Measurements from ENCODE around the gene SBSN.
A peak's percentile ranks its signal among the peaks of the same experiment; 100 is the strongest.

SBSN gene

DNA sequence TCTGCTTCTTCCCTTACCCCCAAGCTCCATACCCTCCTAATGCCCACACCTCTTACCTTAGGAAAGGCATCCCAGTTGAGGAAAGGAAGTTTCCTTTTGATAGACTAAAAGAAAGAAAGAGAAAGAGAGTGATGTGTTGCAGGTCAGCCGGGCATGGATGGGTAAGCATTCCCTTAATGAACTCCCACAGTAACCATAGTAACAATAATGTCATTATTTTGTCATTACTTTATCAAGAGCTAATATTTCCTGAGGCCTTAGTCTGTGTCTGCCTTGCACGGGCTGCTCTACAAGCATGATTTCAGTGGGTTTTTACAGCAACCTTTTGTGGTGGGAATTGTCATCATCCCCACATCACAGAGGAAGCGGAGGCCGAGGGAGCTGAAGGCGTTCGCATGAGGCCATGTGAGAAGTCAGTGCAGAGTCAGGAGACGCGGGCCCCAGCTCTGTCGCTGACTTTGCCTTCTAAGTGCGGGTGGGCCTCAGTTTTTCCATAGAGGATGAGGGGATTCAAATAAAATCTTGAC is 40.4 kb downstream of the SBSN start:
- ChIA-PET CTCF (interaction anchor here (0.8 to 2.2 kb wide), 7 partner anchors 7 to 130 kb away, joined by 3 to 12 read pairs (median 3); partner anchors contain the start of gene FFAR3), POLR2A (no interaction called here)
- no peaks in the 10 kb centered on the region for H3K9me3 ChIP-seq (ENCODE audit: control extremely low read depth in 1 of 5, control insufficient read depth in 4 of 5, insufficient read depth in 2 of 5, low read depth in 1 of 5, low read length in 4 of 5)
- no peak overlapping the region for H3K27ac ChIP-seq (ENCODE audit: insufficient read depth in 1 of 2, low read depth in 1 of 2, low read length in 2 of 2, poor library complexity in 1 of 2, severe bottlenecking in 2 of 2)
- H3K4me3 ChIP-seq (ENCODE audit: control insufficient read depth in 1 of 7, extremely low read depth in 1 of 7, insufficient read depth in 4 of 7, low read depth in 2 of 7, low read length in 6 of 7): no peak overlapping the region
- peaks cover 0 to 2% (median 0%) of the 10 kb centered on the region in 4 experiments for H3K4me1 ChIP-seq (ENCODE audit: control extremely low read depth in 1 of 4, control insufficient read depth in 4 of 4, insufficient read depth in 4 of 4, low read length in 3 of 4)
- H3K36me3 ChIP-seq (ENCODE audit: control insufficient read depth in 4 of 4, insufficient read depth in 4 of 4, low read length in 3 of 4): no peaks in the 10 kb centered on the region
- WGBS (ENCODE audit: insufficient coverage): 83% methylated on average over 5 of the region's 10 CpGs
- DNase-seq: no peak
- H3K27me3 ChIP-seq (replicated peaks in 2 of 5; ENCODE audit: control insufficient read depth in 4 of 5, insufficient read depth in 5 of 5, low read length in 4 of 5): peaks cover 0 to 11% (median 0%) of the 10 kb centered on the region in 5 experiments

DNA sequence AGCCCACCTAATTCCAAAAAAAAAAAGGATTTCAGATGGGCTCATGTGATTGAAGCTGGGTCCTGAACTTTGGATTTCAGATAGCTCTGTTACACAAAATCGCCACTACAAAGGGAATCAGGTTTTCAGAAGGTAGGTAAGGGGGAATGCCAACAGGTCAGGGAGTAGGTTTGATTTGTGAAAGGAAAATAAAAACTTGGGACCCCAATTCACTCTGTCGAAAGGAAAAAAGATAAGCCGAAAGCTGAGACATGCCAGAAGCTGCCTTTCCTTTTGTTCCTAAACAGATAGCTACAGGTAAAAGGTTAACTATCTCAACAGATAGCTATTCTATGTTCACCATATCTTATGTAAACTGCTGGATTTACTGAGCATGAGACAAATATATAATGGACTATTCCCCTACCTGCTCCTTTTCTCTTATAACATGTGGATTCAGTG is 41.8 kb downstream of the SBSN start:
- 100% methylated on average over 1 of the region's 3 CpGs for WGBS (ENCODE audit: insufficient coverage)
- Histone ChIP-seq H3K4me1 (ENCODE audit: control extremely low read depth in 1 of 4, control insufficient read depth in 4 of 4, insufficient read depth in 4 of 4, low read length in 3 of 4) (peaks cover 0 to 2% (median 0%) of the 10 kb centered on the region in 4 experiments), H3K27me3 (replicated peaks in 2 of 5; ENCODE audit: control insufficient read depth in 4 of 5, insufficient read depth in 5 of 5, low read length in 4 of 5) (peaks cover 0 to 11% (median 0%) of the 10 kb centered on the region in 5 experiments), H3K4me3 (ENCODE audit: control insufficient read depth in 1 of 7, extremely low read depth in 1 of 7, insufficient read depth in 4 of 7, low read depth in 2 of 7, low read length in 6 of 7) (no peak overlapping the region), H3K27ac (ENCODE audit: insufficient read depth in 1 of 2, low read depth in 1 of 2, low read length in 2 of 2, poor library complexity in 1 of 2, severe bottlenecking in 2 of 2) (no peak overlapping the region), H3K9me3 (ENCODE audit: control extremely low read depth in 1 of 5, control insufficient read depth in 4 of 5, insufficient read depth in 2 of 5, low read depth in 1 of 5, low read length in 4 of 5) (no peaks in the 10 kb centered on the region), H3K36me3 (ENCODE audit: control insufficient read depth in 4 of 4, insufficient read depth in 4 of 4, low read length in 3 of 4) (no peaks in the 10 kb centered on the region)
- CTCF ChIA-PET: interaction anchor here (0.9 to 3.0 kb wide), 9 partner anchors 8 to 133 kb away, joined by 3 to 12 read pairs (median 5); no protein-coding TSS in a partner anchor
- POLR2A ChIA-PET: interaction anchor here (0.6 kb wide), 1 partner anchor 11 kb away, joined by 5 read pairs; no protein-coding TSS in a partner anchor
- no peak for DNase-seq

DNA sequence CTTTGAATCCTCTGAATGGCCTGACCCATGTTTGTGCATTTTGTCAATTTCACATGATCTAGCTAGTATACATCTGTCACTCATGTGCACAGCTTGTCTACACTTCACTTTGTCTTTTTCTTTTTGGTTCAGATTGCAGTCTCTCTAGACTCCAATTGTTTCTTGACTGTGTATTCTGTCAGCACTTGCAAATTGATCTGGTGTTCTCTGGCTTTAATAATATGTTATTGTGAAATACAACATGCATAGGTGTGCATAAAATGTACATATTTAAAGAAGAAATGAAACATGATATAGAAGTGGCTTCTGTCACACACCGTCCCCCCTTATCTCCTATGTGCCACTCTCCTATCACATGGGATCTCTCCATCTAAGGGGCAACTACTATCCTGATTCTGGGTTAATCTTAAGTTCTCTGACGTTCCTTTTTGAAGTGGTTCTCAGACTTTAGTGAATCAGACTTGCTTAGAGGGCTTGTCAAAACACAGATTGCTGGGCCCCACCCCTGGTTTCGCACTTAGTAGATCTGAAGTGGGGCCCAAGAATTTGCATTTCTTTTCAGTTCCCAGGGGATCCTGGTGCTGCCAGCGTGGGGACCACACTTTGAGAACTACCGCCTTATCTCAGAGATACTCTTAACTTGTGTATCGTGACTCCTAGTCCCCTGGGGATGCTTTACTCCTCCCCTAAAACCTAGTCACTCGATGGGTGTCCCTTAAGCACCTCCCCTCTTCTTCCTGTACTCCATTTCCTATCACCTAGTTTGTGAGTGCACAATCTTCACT is 43.7 kb downstream of the SBSN start:
- DNase-seq: peak in 1 of 3 donors; percentile 13
- WGBS (ENCODE audit: insufficient coverage): 82% methylated on average over 6 of the region's 7 CpGs
- Histone ChIP-seq H3K27me3 (replicated peaks in 2 of 5; ENCODE audit: control insufficient read depth in 4 of 5, insufficient read depth in 5 of 5, low read length in 4 of 5) (peaks cover 0 to 9% (median 0%) of the 10 kb centered on the region in 5 experiments), H3K9me3 (ENCODE audit: control extremely low read depth in 1 of 5, control insufficient read depth in 4 of 5, insufficient read depth in 2 of 5, low read depth in 1 of 5, low read length in 4 of 5) (no peaks in the 10 kb centered on the region), H3K4me1 (ENCODE audit: control extremely low read depth in 1 of 4, control insufficient read depth in 4 of 4, insufficient read depth in 4 of 4, low read length in 3 of 4) (peaks cover 0 to 2% (median 0%) of the 10 kb centered on the region in 4 experiments), H3K36me3 (ENCODE audit: control insufficient read depth in 4 of 4, insufficient read depth in 4 of 4, low read length in 3 of 4) (no peaks in the 10 kb centered on the region), H3K27ac (ENCODE audit: insufficient read depth in 1 of 2, low read depth in 1 of 2, low read length in 2 of 2, poor library complexity in 1 of 2, severe bottlenecking in 2 of 2) (no peak overlapping the region), H3K4me3 (ENCODE audit: control insufficient read depth in 1 of 7, extremely low read depth in 1 of 7, insufficient read depth in 4 of 7, low read depth in 2 of 7, low read length in 6 of 7) (no peak overlapping the region)
- POLR2A ChIA-PET: no interaction called here
- CTCF ChIA-PET: interaction anchor here (0.6 to 3.0 kb wide), 2 partner anchors 16 to 67 kb away, joined by 3 to 10 read pairs; no protein-coding TSS in a partner anchor

DNA sequence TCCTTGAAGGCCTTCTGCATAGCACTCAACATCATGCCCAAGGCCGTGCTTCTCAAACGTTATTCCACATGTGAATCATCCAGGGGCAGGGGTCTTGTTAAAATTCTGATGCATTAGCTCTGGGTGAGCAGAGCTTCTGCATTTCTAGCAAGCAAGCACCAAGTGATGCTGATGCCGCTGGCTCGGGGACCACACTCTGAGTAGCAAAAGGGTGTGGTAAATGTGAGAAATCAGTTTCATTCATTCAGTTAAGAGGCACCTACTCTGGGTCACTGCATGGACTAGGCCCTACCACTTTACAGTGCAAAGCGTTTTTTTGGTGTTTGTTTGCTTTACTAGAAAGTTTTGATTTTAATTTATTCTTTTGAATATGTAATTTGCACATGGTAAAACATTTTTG is 45.0 kb downstream of the SBSN start:
- 100% methylated on average over 2 of the region's 5 CpGs for WGBS (ENCODE audit: insufficient coverage)
- ChIA-PET POLR2A (no interaction called here), CTCF (no interaction called here)

DNA sequence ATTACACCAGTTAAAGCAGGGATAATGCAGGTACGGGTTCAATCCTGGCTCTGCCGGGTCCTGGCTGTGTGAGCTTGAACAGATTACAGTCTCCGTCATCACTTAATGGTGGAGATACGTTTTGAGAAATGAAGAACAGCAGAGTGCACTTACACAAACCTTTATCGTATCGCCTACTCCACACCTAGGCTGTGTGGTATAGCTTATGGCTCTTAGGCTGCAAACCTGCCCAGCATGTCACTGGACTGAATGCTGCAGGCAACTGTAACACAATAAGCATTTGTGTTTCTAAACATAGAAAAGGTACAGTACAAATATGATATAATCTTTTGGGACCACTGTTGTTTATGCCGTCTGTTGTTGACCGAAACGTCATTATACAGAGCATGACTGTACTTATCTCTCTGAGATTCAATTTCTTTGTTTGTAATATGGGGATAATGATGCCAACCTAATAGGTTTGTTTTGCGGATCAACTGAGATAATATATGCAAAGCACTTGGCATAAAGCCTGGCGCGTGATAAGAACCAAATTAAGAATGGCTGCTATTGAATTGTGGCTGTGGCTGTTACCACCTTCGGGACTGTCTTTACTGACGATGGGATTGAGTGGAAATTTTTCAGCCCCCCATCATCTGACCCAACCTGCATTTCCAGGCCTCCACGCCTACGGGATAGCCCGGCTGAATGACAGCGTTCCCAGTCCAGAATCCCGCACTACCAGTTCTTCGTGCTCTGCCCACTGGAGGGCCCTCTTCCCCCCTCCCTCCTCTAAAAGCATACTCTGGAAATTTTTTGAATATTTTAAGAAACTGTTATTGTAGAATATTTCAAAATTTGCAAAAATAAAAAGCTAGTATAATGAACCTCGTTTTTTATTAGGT is 49.1 kb downstream of the SBSN start:
- 94% methylated on average over 14 of the region's 21 CpGs for WGBS (ENCODE audit: insufficient coverage)
- POLR2A ChIA-PET: no interaction called here

More for the DNA sequence above, 45.0 kb downstream of the SBSN start:
- H3K27me3 ChIP-seq (replicated peaks in 2 of 5; ENCODE audit: control insufficient read depth in 4 of 5, insufficient read depth in 5 of 5, low read length in 4 of 5): peaks cover 0 to 8% (median 0%) of the 10 kb centered on the region in 5 experiments
- no peak for DNase-seq
- no peaks in the 10 kb centered on the region for H3K9me3 ChIP-seq (ENCODE audit: control extremely low read depth in 1 of 5, control insufficient read depth in 4 of 5, insufficient read depth in 2 of 5, low read depth in 1 of 5, low read length in 4 of 5)
- H3K4me1 ChIP-seq (ENCODE audit: control extremely low read depth in 1 of 4, control insufficient read depth in 4 of 4, insufficient read depth in 4 of 4, low read length in 3 of 4): peaks cover 0 to 2% (median 0%) of the 10 kb centered on the region in 4 experiments
- no peaks in the 10 kb centered on the region for H3K36me3 ChIP-seq (ENCODE audit: control insufficient read depth in 4 of 4, insufficient read depth in 4 of 4, low read length in 3 of 4)
- no peak overlapping the region for H3K27ac ChIP-seq (ENCODE audit: insufficient read depth in 1 of 2, low read depth in 1 of 2, low read length in 2 of 2, poor library complexity in 1 of 2, severe bottlenecking in 2 of 2)
- no peak overlapping the region for H3K4me3 ChIP-seq (ENCODE audit: control insufficient read depth in 1 of 7, extremely low read depth in 1 of 7, insufficient read depth in 4 of 7, low read depth in 2 of 7, low read length in 6 of 7)

DNA sequence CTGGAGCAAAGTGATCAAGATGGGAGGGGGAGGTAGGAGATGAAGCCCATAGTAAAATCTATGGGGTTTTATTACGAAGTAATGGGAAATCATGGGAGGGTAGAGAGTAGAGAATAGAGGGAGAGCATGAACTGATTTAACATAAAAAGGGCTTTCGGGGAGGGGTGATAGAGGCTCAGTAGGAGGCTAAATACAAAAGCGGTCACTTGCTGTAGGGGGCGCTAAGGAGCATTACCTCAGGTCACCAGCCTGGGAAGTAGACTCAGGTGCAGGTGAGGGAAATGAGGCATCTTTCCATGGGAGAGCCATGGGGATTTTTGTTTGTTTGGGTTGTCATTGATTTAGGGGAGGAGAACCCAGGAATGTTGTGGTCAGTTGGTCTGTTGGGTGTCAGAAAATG is 52.0 kb downstream of the SBSN start:
- WGBS (ENCODE audit: insufficient coverage): 75% methylated on average over 4 of the region's 4 CpGs

More for the DNA sequence above, 49.1 kb downstream of the SBSN start:
- H3K27me3 ChIP-seq (replicated peaks in 2 of 5; ENCODE audit: control insufficient read depth in 4 of 5, insufficient read depth in 5 of 5, low read length in 4 of 5): peaks cover 0 to 3% (median 0%) of the 10 kb centered on the region in 5 experiments
- no peak for DNase-seq
- CTCF ChIA-PET: interaction anchor here (0.6 to 2.9 kb wide), 8 partner anchors 8 to 199 kb away, joined by 3 to 17 read pairs (median 3); no protein-coding TSS in a partner anchor
- no peaks in the 10 kb centered on the region for H3K9me3 ChIP-seq (ENCODE audit: control extremely low read depth in 1 of 5, control insufficient read depth in 4 of 5, insufficient read depth in 2 of 5, low read depth in 1 of 5, low read length in 4 of 5)
- H3K4me1 ChIP-seq (ENCODE audit: control extremely low read depth in 1 of 4, control insufficient read depth in 4 of 4, insufficient read depth in 4 of 4, low read length in 3 of 4): no peaks in the 10 kb centered on the region
- no peak overlapping the region for H3K27ac ChIP-seq (ENCODE audit: insufficient read depth in 1 of 2, low read depth in 1 of 2, low read length in 2 of 2, poor library complexity in 1 of 2, severe bottlenecking in 2 of 2)
- no peak overlapping the region for H3K4me3 ChIP-seq (ENCODE audit: control insufficient read depth in 1 of 7, extremely low read depth in 1 of 7, insufficient read depth in 4 of 7, low read depth in 2 of 7, low read length in 6 of 7)
- H3K36me3 ChIP-seq (ENCODE audit: control insufficient read depth in 4 of 4, insufficient read depth in 4 of 4, low read length in 3 of 4): no peaks in the 10 kb centered on the region

More for the DNA sequence above, 52.0 kb downstream of the SBSN start:
- no peaks in the 10 kb centered on the region for H3K4me1 ChIP-seq (ENCODE audit: control extremely low read depth in 1 of 4, control insufficient read depth in 4 of 4, insufficient read depth in 4 of 4, low read length in 3 of 4)
- no peak overlapping the region for H3K4me3 ChIP-seq (ENCODE audit: control insufficient read depth in 1 of 7, extremely low read depth in 1 of 7, insufficient read depth in 4 of 7, low read depth in 2 of 7, low read length in 6 of 7)
- H3K36me3 ChIP-seq (ENCODE audit: control insufficient read depth in 4 of 4, insufficient read depth in 4 of 4, low read length in 3 of 4): no peaks in the 10 kb centered on the region
- no peak for DNase-seq
- ChIA-PET POLR2A (no interaction called here), CTCF (interaction anchor here (1.6 kb wide), 1 partner anchor 8 kb away, joined by 4 read pairs; no protein-coding TSS in a partner anchor)
- peaks cover 0 to 2% (median 0%) of the 10 kb centered on the region in 5 experiments for H3K27me3 ChIP-seq (replicated peaks in 2 of 5; ENCODE audit: control insufficient read depth in 4 of 5, insufficient read depth in 5 of 5, low read length in 4 of 5)
- H3K9me3 ChIP-seq (ENCODE audit: control extremely low read depth in 1 of 5, control insufficient read depth in 4 of 5, insufficient read depth in 2 of 5, low read depth in 1 of 5, low read length in 4 of 5): no peaks in the 10 kb centered on the region
- H3K27ac ChIP-seq (ENCODE audit: insufficient read depth in 1 of 2, low read depth in 1 of 2, low read length in 2 of 2, poor library complexity in 1 of 2, severe bottlenecking in 2 of 2): no peak overlapping the region
